CD4-positive, alpha-beta T cell (primary cell): Measurements from ENCODE around the gene OSCP1. TPM values are rescaled to one million over a fixed set of nuclear protein-coding genes. Genes with fewer than 3 reads are reported as not detected.
A peak's percentile ranks its signal among the peaks of the same experiment; 100 is the strongest.

ENCODE experiments used
- ATAC-seq: fragments of 200-7000 bp; cut with Tn5 transposase; one replicate; pipeline ENCODE4 v1.10.0; 2022; ENCODE audit warnings: mild to moderate bottlenecking; ENCODE audit not compliant: poor library complexity
- CTCF ChIA-PET: fragments of 350-600 bp; sonication (Branson Sonifier 250); formaldehyde crosslinking; loops from one replicate; lab custom pipeline; 2021; ENCODE audit warnings: antibody characterized with exemption, inconsistent platforms; lab: Charles Lee
- POLR2A ChIA-PET: fragments of 350-600 bp; sonication (Branson Sonifier 250); formaldehyde crosslinking; loops from one replicate; lab custom pipeline; 2021; ENCODE audit warnings: antibody characterized with exemption, inconsistent platforms; lab: Charles Lee
- DNase-seq, 14 experiments: peaks; one replicate each; pipeline ENCODE4 v3.0.0-alpha.2; 2013 to 2020; ENCODE audit warnings: mixed read lengths in 2 of 14
- H3K27ac ChIP-seq, 2 donors: one replicate each; pipeline versions ENCODE4 v1.5.1 to v1.7.0; 2013; ENCODE audit warnings: low read length in 2 of 2, low read depth in 1 of 2, mild to moderate bottlenecking in 1 of 2
- H3K27me3 ChIP-seq, 2 experiments: 1 replicate in 1 of 2; 2 replicates in 1 of 2; pipeline versions ENCODE4 v1.6.1 to v1.7.0; 2013; ENCODE audit warnings: low read length in 2 of 2, control low read depth in 1 of 2, mild to moderate bottlenecking in 1 of 2, moderate library complexity in 1 of 2; ENCODE audit not compliant: insufficient read depth in 2 of 2, control insufficient read depth in 1 of 2
- H3K36me3 ChIP-seq: one replicate; pipeline ENCODE4 v1.6.1; 2013; ENCODE audit warnings: low read length, control low read depth; ENCODE audit not compliant: insufficient read depth
- H3K4me1 ChIP-seq: one replicate; pipeline ENCODE4 v1.6.1; 2013; ENCODE audit warnings: low read length, control low read depth; ENCODE audit not compliant: insufficient read depth
- H3K4me3 ChIP-seq: one replicate; pipeline ENCODE4 v1.5.1; 2013; ENCODE audit warnings: mild to moderate bottlenecking, low read length, moderate library complexity
- H3K9me3 ChIP-seq, 2 experiments: 1 replicate in 1 of 2; 2 replicates in 1 of 2; pipeline versions ENCODE4 v1.6.1 to v1.7.0; 2013; ENCODE audit warnings: low read length in 2 of 2, mild to moderate bottlenecking in 2 of 2, control low read depth in 1 of 2, moderate library complexity in 1 of 2; ENCODE audit not compliant: control insufficient read depth in 1 of 2, insufficient read depth in 1 of 2
- H3K27ac Mint-ChIP-seq: one replicate; pipeline ENCODE4 v1.8.0; 2020; ENCODE audit warnings: mixed read lengths
- H3K27me3 Mint-ChIP-seq: one replicate; pipeline ENCODE4 v1.8.0; 2021; ENCODE audit warnings: mixed read lengths
- H3K36me3 Mint-ChIP-seq: one replicate; pipeline ENCODE4 v1.8.0; 2021; ENCODE audit warnings: low read depth, mixed read lengths
- H3K4me1 Mint-ChIP-seq: one replicate; pipeline ENCODE4 v1.8.0; 2021; ENCODE audit warnings: low read depth, mixed read lengths
- H3K4me3 Mint-ChIP-seq: one replicate; pipeline ENCODE4 v1.8.0; 2020; ENCODE audit warnings: mild to moderate bottlenecking, mixed read lengths
- H3K9me3 Mint-ChIP-seq: one replicate; pipeline ENCODE4 v1.8.0; 2020; ENCODE audit warnings: mixed read lengths
- intact Hi-C, 2 experiments: fragments of 100-400 bp; cut with DNase I in 1 of 2; cut with micrococcal nuclease in 1 of 2; formaldehyde crosslinking; loops; one replicate each; pipeline versions ENCODE4 v1.15.1 to v1.9.0; 2023 to 2025; cut with DNase I, micrococcal nuclease
- total RNA-seq, 174 experiments: library from RNA in 2 of 174; stranded (reverse) in 2 of 174; gene quantifications; one replicate each; pipeline ENCODE4 v1.2.3 and lab custom pipeline; 2021 to 2026
- TF ChIP-seq, protein P1 (sequence below): fragments of 200-600 bp; IDR thresholded peaks from one replicate; pipeline ENCODE4 v1.8.0; 2022; ENCODE audit warnings: antibody characterized with exemption, mild to moderate bottlenecking

The OSCP1 gene
- total RNA-seq, 2 experiments from 2014 or later, result 0.82 to 2.4 TPM

DNA sequence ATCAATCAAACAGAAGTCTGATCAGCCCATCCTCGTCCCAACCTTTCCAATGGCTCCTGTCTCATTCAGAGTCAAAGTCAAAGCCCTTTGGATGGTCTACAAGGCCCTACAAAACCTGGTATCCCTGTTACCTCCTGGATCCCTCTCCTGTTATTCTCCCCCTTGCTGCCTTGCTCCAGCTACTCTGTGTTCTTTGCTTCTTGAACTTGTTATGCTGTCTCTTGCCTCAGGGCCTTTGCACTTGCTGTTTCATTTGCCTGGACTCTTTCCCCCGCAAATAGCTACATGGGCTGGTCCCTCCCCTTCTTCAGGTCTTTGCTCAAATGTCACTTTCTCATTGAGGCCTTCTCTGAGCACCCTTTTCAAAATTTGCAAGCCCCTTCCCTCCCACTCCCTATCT is 33.8 kb upstream of the OSCP1 start:
- intact Hi-C loops, result no loop called here
- DNase-seq (no peak), ATAC-seq (no peak)
- H3K27me3 ChIP-seq, result peaks cover 0 to 5% of the 10 kb centered on the region in 2 experiments
- ChIA-PET POLR2A (no interaction called here), CTCF (no interaction called here)
- H3K4me1 ChIP-seq, result peaks cover 10% of the 10 kb centered on the region
- TF ChIP-seq, protein P1, sequence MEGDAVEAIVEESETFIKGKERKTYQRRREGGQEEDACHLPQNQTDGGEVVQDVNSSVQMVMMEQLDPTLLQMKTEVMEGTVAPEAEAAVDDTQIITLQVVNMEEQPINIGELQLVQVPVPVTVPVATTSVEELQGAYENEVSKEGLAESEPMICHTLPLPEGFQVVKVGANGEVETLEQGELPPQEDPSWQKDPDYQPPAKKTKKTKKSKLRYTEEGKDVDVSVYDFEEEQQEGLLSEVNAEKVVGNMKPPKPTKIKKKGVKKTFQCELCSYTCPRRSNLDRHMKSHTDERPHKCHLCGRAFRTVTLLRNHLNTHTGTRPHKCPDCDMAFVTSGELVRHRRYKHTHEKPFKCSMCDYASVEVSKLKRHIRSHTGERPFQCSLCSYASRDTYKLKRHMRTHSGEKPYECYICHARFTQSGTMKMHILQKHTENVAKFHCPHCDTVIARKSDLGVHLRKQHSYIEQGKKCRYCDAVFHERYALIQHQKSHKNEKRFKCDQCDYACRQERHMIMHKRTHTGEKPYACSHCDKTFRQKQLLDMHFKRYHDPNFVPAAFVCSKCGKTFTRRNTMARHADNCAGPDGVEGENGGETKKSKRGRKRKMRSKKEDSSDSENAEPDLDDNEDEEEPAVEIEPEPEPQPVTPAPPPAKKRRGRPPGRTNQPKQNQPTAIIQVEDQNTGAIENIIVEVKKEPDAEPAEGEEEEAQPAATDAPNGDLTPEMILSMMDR, result no peak
- no peaks in the 10 kb centered on the region for H3K9me3 ChIP-seq
- no peaks in the 10 kb centered on the region for H3K36me3 ChIP-seq
- Mint-ChIP-seq H3K4me1 (peaks cover 9% of the 10 kb centered on the region), H3K4me3 (no peak overlapping the region), H3K27me3 (no peaks in the 10 kb centered on the region), H3K9me3 (no peaks in the 10 kb centered on the region), H3K27ac (no peak overlapping the region), H3K36me3 (no peaks in the 10 kb centered on the region)
- no peak overlapping the region for H3K4me3 ChIP-seq
- no peak overlapping the region for H3K27ac ChIP-seq

DNA sequence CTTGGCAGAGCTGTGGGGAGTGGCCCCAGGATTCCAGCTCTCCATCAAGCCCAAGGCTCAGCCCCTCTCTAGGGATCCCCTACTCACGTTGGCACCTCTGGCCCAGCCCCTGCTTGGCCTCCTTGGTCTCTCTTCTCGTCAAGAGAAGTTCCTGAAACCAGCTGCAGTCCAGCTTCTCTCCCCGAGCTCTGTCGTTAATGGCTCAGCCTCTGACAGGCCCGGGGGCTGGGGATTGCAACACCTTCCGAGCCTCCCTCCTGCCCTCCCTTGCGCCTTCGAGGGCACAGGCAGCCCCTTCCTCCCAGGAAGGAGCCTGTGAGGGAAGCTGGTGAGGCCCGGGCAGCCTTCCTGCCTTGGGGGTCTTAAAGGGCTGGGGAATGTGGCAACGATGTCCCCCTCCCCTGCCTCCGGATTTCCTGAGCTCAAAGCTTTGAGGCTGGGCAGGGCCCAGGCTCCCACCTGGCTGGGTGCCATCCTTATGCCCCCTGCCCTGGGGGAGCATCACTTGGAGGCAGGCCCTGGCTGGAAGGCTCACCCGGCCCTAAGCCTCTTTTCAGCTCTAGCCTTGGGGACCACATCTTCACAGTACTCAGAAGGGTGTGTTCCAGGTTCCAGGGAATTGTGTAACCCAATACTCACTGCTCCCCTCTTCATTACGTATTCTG is 32.6 kb upstream of the OSCP1 start, which contains the start of gene CSF3R:
CSF3R (minus strand) TSS at position 190 of the 665 bp plus-strand sequence. CDS start 3,417 bp downstream, outside the sequence.
- Mint-ChIP-seq H3K9me3 (no peaks in the 10 kb centered on the region), H3K4me1 (peaks cover 9% of the 10 kb centered on the region), H3K36me3 (no peaks in the 10 kb centered on the region), H3K27ac (peak within 1 kb of the TSS; percentile 55), H3K4me3 (peak within 1 kb of the TSS; percentile 57), H3K27me3 (no peaks in the 10 kb centered on the region)
- intact Hi-C loops, result no loop called here
- CTCF ChIA-PET, result no interaction called here
- POLR2A ChIA-PET, result interaction anchor here (0.8 kb wide), 1 partner anchor 19 kb away, joined by 4 read pairs; the partner anchor contains the start of gene MRPS15
- TF ChIP-seq, protein P1, result no peak
- no peaks in the 10 kb centered on the region for H3K36me3 ChIP-seq
- peaks cover 10% of the 10 kb centered on the region for H3K4me1 ChIP-seq
- peak within 1 kb of the TSS; percentile 42 for H3K4me3 ChIP-seq
- peak in 2 of 14 experiments; percentile 24 to 39 for DNase-seq
- ATAC-seq, result no peak
- no peaks in the 10 kb centered on the region for H3K27me3 ChIP-seq
- H3K27ac ChIP-seq, result no peak within 1 kb of the TSS
- no peaks in the 10 kb centered on the region for H3K9me3 ChIP-seq

DNA sequence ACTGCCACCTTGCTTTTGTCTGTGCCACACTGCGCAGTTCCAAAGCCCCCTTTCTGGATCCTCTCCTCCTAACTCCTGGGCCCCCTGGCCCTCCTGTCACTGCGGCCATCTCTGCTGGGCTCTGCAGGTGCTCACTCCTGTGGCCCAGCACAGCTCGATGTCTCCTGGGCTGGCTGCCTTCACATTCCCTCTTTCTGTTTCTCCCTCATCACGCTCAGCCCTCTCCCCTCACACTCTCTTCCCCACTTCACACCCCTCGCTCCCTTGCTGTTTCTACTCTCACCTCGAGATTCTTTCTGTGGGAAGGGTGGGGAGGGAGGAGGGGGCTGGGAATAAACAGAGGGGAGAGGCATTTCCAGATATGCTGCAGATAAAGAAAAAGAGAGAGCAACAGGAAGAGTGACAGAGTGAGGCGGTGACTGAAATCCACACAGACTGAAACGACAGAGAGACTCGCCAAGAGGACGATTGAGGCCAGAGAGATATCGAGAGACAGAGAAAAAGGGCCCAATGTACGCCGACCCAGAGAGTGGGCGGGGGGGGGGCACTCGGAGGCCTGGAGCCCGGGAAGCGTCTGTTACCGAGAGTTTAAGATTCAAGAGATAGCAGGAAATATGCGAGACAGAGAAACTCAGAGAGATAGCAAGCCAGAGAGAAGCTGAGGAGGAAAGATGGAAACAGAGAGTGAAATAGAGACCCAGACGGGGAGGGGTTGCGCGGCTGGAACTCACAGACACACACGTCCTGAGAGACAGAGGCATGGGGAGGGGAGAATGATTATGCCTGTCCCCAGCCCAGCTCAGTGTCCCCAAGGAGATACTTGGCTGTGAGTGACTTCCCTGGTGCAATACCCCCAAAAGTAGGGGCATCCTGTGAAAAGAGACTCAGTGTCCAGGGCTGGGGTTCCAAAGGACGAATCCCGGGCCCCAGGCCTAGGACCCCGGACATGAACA is 31.8 kb upstream of the OSCP1 start:
- no peaks in the 10 kb centered on the region for H3K9me3 ChIP-seq
- Mint-ChIP-seq H3K27me3 (no peaks in the 10 kb centered on the region), H3K36me3 (no peaks in the 10 kb centered on the region), H3K4me3 (peak overlapping the region; percentile 57), H3K27ac (peak overlapping the region; percentile 55), H3K4me1 (peaks cover 9% of the 10 kb centered on the region), H3K9me3 (no peaks in the 10 kb centered on the region)
- TF ChIP-seq, protein P1, result no peak
- ATAC-seq, result peak; percentile 17
- no peak overlapping the region for H3K27ac ChIP-seq
- peak overlapping the region; percentile 42 for H3K4me3 ChIP-seq
- H3K27me3 ChIP-seq, result no peaks in the 10 kb centered on the region
- DNase-seq, result peak in 1 of 14 experiments; percentile 5
- no peaks in the 10 kb centered on the region for H3K36me3 ChIP-seq
- peaks cover 10% of the 10 kb centered on the region for H3K4me1 ChIP-seq
- ChIA-PET CTCF (no interaction called here), POLR2A (interaction anchor here (0.8 to 1.1 kb wide), 2 partner anchors 16 to 18 kb away, joined by 3 to 4 read pairs (median 3); partner anchors contain the start of gene MRPS15)
- intact Hi-C loops, result no loop called here
